HG02870 (cell line): ENCODE measurements around the gene GNE.
"Not testable (repeated sequence)": the region's sequence is repeated elsewhere in the genome, so short reads cannot be mapped to it uniquely, and the experiment has no call there.

ENCODE experiments used
- ATAC-seq: cut with Tn5 transposase; IDR thresholded peaks from one replicate; pipeline ENCODE4 v1.9.1; 2021; ENCODE audit warnings: mild to moderate bottlenecking, moderate library complexity; ENCODE audit not compliant: unreplicated experiment

Gene GNE, protein sequence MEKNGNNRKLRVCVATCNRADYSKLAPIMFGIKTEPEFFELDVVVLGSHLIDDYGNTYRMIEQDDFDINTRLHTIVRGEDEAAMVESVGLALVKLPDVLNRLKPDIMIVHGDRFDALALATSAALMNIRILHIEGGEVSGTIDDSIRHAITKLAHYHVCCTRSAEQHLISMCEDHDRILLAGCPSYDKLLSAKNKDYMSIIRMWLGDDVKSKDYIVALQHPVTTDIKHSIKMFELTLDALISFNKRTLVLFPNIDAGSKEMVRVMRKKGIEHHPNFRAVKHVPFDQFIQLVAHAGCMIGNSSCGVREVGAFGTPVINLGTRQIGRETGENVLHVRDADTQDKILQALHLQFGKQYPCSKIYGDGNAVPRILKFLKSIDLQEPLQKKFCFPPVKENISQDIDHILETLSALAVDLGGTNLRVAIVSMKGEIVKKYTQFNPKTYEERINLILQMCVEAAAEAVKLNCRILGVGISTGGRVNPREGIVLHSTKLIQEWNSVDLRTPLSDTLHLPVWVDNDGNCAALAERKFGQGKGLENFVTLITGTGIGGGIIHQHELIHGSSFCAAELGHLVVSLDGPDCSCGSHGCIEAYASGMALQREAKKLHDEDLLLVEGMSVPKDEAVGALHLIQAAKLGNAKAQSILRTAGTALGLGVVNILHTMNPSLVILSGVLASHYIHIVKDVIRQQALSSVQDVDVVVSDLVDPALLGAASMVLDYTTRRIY

DNA sequence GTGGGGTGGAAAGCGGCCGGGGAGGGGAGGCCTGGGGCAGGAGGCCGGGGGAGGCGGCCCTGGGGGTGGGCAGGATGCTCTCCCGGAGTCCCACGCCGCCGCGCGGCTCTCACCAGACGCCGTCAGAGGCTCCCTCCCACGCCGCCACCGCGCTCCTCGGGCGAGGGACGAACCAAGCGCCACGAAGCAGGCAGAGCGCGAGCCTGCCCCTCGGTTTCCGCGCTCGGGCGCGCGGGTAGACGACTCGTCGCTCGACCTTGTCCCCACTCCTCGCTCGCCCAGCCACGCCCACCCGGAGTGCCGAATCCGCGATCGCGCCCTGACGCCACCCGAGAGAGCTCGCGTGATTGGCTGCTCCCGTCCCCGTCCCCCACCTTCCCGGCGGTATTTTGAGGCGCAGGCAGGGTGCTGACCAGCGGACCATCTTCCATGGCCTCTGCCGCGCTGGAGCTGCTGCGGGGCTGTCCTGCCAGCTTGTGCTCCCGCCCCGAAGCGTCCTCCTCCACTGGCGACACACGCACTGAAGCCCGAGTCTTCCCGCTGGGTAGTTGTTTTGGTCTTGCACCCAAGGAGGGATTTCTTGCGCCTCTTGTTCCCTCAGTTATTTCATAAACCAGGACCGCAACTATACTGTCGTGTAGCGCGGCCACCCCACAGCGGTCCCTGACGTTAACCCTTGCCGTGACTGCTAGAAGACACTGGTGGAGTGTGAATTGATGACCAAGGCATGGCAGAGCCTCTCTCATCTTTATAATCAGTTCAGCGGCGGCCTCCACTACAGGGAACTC, at the start of gene GNE:
Gene GNE, minus strand, starts transcription at position 241 of the 788 bp plus-strand sequence. CDS start 9,093 bp downstream, outside the sequence.
- peak; percentile 80 for ATAC-seq

DNA sequence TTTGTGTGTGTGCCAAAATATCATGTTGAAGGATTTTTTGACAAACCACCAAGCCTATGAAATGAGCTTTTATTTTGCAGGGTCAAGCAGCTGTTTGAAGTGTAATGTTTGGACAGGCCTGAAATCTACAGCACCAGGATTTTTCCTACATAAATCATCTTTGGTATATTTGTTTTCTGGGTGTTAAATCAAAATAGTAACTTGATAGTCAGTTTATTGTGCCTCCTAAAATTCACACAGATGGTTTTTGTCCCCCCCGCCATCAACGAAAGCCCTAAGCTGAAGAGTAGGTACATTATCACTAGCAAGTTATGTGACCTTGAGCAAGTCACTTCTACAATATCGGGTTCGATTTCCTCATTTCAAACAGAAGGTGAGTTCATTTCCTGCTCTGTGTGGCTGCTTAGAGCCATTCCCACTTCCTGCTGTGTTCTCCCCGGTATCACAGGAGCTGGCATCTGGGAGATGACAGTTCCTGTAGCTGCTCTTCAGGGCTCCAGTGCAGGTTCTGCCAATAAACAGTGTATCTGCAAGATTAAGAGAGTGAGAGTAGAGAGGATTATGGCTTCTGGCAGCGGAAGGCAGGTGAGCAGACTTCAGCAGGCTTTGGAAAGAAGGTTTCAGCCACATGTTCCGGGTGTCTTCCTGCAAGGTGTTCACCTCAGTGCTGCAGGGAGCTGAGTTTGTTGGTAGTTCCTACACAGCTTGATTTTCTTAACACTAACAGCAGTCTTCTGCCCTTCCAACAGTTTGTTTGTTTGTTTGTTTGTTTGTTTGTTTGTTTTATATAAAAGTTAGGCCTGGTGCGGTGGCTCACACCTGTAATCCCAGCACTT, 48.4 kb upstream of the GNE start:
- ATAC-seq, result no peak

DNA sequence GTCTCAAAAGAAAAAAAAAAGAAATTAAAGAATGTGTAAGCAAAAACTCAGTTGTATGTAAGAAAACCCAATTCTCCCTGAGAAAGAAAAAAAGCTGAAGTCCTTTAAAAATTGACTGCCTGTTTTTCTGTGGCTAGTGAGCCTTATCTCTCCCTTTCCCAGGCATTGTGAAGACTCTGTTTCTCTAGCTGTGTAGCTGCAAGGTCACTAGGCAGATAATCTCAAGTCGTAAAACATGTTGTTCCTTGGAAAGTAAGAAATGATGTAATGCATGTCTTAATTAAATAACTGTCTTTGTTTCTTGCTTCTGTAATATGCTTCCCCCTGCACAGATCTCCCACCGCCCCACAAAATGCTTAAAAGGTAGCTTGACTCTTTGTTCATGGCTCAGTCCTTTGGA, 46.1 kb upstream of the GNE start:
- not testable (repeated sequence) for ATAC-seq

DNA sequence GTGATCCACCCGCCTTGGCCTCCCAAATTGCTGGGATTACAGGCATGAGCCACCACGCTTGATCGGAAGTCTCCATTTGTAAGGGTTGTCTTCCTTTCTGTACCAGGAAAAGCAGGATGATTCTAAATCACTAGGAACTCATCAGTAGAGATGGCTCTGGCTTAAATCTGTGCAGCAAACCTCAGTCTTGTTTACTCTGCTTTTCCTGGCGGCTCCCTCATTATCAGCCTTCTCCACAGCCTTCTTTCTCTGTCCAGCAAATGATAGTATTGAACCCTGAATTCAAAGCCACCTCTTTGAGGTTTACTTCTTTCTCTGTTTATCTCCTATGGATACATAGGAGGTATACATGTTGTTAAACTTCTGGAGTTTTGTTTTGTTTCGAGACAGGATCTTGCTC, 43.0 kb upstream of the GNE start:
- no peak for ATAC-seq

DNA sequence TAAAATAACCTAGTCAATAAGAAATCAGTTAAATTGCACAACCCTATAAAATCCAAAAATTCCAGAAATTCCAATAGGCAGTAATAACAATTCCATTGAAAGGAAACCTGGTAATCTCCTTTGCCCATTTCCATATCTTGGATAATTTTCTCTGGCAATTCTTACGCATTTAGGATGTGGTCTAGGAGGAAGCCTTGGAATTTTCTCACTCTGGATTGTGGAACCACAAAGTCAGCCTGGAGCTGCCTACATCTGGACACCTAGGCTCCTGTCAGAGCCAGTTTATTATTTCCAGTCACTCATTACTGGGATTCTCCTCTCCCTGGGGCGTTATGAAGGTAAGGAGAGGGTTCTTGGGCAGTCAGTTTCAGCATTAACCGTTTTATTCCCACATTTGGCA, 40.3 kb upstream of the GNE start:
- no peak for ATAC-seq

DNA sequence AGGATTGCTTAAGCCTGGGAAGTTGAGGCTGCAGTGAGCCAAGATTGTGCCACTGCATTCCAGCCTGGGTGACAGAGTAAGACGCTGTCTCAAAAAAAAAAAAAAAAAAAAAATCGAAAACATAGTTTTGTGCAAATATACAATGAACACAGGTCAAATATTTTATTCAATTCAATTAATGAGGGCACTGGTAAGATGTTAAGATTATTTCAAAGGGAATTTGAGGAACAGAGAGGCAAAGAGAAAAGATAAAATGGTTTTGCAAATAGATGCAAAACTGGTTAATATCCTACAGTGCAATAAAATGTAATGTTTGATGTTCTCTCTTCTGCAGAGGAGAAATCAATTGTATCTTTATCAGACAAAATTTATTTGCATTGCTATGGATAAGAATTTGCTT, 39.5 kb upstream of the GNE start:
- ATAC-seq, result no peak

DNA sequence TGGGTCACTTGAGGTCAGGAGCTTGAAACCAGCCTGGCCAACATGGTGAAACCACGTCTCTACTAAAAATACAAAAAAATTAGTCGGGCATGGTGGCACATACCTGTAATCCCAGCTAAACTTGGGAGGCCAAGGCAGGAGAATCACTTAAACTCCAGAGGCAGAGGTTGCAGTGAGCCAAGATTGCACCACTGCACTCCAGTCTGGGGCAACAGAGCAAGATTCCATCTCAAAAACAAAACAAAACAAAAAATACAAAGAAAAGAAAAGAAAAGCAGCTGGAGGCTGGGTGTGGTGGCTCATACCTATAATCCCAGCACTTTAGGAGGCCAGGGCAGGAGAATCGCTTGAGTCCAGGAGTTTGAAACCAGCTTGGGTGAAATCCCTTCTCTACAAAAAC, 36.7 kb upstream of the GNE start:
- not testable (repeated sequence) for ATAC-seq

DNA sequence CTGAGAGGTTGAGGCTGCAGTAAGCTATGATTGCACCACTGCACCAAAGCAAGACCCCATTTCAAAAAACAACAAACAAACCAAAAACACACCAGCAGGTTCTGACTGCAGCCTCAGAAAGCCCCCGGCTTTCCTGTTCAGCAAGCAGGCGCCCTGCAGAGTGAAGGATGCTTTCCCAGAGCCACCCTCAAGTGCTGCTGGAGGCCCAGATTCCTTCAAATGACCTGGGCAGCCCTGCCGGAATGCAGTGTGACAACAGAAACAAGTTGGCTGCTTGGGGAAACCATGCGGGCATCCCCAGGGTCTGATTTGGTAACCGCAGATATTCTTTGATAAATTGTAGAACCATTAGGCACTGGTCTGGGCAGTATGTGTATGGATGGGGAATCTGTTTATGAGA, 35.7 kb upstream of the GNE start:
- no peak for ATAC-seq

DNA sequence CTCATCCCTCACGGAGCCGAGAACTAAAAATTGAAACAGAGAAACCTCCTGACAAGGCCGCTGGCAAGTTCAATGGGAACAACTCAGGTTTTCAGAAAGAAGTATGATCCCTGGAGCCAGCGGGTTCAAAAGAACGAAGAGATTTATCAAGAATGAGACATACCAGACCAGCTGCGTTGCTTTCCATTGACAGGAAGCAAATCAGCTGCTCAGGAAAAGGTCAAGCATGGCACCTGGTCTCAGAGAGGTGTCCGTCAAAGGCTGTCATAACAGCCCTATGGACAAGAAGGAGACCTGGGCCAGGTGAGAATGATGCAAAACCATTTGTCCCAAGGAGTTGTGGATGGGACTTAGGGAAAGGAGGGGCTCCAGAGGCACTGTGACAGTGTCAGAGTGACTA, 34.9 kb upstream of the GNE start:
- no peak for ATAC-seq

DNA sequence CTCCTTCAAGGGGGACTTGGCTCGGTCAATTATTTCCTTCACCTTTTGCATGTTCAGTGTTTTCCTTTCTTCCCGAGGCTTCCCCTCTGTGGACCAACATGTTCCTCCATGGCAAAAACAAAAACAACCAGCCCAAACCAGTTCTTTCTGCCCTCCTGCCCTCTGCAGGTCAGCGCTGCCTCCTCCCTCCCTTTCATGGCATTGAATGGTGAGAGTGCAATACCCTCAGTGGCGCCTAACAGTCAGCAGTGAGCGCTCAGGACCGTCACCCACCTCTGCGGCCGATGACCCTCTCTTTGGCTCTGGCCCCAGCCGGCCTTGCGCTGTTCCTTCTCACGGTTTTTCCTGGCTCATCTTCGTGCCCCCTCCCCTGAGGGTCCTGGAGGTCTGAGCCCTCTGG, 34.4 kb upstream of the GNE start:
- ATAC-seq, result no peak

DNA sequence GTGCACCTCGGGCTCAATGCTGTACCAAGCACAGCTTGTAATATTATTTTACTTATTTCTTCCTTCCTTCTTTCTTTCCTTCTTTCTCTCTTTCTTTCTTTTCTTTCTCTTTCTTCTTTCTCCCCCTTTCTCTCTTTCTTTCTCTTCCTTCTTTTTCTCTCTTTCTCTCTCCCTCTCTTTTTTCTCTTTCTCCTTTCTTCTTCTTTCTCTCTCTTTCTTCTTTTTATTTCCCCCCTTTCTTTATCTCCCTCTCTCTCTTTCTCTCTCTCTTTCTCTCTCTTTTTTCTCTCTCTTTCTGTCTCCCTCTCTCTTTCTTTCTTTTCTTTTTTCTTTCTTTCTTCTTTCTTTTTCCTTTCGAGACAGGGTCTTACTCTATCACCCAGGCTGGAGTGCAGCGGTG, 32.7 kb upstream of the GNE start:
- no peak for ATAC-seq

DNA sequence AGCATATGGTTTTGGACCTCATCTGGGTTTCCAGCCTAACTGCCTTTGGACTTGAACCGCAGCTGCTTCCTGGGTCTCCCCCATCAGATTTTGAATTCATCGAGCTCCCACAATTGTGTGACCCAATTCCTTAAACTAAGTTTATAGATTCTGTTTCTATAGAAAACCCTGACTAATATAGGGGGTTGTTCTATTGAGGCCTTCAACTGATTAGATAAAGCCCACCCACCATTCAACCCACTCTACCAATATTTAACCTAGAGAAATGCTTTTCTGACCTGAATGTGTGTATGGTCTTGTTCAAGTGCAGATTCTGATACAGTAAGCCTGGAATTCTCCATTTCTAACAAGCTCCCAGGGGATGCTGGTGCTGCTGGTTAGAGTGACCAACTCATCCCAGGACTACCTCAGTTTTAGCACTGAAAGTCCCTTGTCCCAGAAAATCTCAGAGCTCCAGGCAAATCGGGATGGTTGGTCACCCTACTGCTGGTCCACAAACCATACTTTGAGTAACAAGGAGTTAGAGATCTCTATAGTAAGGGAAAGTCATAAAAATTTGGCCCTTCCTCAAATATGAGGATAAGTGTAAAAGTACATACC, 31.7 kb upstream of the GNE start:
- ATAC-seq, result no peak

DNA sequence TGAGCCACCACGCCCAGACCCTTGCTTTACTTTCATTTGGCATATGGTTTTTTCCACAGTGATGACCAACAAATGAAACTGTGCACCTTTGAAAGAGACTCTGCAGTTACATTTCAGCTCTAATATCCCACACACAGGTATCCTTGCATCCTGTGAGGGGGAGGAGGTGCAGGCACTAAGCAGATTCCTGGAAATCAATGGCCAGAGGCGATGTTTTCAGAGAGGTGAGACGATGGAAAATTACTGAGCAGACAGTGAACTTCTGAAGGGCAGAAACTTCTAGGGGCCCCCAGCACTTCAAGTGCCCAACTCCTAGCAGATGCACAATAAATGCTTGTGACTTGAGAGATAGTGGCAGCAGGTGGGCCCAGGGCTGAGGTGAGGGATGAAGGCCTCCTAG, 29.8 kb upstream of the GNE start:
- no peak for ATAC-seq

DNA sequence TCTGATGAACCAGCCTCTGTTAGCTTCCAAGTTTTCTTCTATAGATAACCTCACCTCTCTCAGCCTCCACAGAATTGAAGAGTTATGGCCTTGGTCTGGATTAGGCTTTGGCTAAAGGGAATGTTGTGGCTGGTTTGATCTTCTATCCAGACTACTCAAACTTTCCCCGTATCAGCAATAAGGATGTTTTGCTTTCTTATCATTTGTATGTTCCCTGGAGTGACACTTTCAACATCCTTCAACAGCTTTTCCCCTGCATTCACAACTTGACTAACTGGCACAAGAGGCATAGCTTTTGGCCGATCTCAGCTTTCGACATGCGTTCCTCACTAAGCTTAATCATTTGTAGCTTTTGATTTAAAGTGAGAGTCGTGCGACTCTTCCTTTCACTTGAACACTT, 28.1 kb upstream of the GNE start:
- ATAC-seq, result no peak

DNA sequence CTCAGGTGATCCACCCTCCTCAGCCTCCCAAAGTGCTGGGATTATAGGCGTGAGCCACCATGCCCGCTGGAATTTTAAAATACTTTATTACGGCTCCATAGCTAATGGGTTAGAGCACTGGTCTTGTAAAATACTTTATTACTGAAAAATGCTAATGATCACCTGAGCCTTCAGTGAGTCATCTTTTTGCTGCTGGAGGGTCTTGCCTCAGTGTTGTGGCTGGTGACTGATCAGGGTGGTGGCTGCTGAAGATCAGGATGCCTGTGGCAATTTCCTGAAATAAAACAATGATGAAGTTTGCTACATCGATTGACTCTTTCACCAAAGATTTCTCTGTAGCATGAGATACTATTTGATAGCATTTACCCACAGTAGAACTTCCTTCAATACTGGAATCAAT, 26.0 kb upstream of the GNE start:
- no peak for ATAC-seq

DNA sequence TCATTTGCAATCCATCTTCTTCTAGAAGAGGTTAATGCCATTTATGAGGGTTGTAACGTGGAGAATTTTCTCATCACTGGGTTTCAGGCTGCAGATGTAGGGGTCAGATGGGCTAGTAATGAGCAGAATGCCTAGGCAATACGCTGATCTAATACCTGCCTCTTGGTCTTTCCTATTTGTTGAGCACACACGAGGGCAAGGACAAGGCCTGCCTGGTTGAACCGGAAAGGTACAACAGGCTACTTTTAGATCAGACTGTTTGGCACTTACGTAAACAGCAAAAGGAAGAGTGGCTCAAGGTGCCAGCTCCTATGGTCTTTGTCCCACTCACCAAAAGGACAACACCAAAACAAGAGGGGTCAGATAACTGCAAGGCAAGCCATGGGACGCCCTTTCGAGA, 24.0 kb upstream of the GNE start:
- ATAC-seq, result no peak

DNA sequence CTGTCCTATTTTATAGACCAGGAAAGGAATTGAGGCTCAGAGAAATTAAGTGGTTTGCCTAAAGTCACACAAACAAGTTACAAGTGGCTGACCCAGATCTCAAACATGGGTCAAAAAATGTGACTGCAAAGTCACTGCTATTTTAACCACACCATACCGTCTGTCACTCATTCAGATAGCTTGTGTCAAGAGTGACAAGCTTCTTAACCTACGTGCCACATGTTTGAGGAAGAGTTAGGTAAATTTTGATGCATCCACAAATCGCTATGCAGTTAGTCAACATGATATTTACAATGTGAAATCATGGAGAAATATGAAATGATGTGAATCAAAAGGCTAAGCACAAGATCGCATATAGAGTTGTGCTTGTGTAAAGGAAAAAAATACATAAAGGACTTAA, 22.7 kb upstream of the GNE start:
- no peak for ATAC-seq

DNA sequence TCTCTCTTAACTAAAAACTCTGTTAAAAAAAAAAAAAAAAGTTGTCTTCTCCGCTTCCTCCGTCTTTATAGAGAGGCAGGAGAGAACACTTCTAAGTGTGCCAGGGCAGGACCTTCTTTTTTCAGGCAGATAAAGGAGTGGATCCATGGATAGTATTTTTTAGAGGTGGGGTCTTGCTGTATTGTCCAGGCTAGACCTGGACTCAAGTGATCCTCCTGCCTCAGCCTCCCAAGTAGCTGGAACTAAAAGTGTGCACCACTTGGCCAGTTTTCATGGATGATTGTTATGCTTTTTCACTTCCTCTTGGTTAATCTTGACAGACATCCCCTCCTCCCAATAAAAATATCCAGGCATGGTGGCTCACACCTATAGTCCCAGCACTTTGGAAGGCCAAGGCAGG, 20.0 kb upstream of the GNE start:
- no peak for ATAC-seq

DNA sequence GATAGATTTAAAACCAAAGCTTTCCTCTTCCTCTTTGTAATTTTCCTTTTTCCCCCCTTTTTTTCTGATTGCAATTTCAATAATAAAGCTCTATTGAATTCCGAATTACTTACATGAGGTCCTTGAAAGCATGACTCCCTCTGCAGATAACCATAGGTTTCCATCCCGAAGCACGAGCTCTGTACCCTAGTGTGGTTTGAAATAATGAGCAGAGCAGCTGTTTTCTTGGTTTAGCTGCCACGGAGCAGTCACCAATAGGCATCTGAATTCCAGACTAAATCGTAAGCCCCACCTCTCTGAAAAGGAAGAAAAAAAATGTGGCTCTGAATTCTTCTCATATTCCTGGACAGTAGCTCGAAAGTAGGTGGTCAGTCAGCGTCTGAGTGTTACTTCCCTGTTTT, 18.5 kb upstream of the GNE start:
- no peak for ATAC-seq

DNA sequence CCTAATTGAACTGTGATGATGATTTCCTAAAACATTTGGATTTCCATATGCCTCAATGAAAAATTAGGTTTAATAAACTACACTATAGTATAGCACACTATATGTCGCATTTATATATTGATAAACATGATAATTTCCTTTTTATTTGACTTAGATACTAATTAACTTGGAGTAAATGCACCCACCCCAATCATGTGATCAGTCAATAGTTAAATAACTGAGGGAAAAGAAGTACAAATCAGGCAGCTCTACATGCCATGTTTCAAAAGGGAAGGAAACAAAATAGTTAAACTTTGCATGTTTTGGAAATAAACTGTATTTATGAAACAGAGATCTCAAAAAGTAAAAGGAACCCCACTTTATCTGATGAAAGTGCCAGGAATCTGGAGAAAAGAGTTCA, 18.0 kb upstream of the GNE start:
- ATAC-seq, result no peak
